GM21447 (cell line): ENCODE measurements around the gene PPP1R10.
"Not testable (repeated sequence)": the region's sequence is repeated elsewhere in the genome, so short reads cannot be mapped to it uniquely, and the experiment has no call there.

ENCODE experiments used
- ATAC-seq: cut with Tn5 transposase; IDR thresholded peaks from one replicate; pipeline ENCODE4 v1.9.1; 2021; ENCODE audit not compliant: unreplicated experiment

PPP1R10 gene

GRCh38 chr6:30616811-30617564, at the start of gene PPP1R10:
PPP1R10 (minus strand) TSS chr6:30617243; CDS start chr6:30609944, 7,299 bp downstream.
- peak; percentile 72 for ATAC-seq

GRCh38 chr6:30666300-30666699, 49.3 kb upstream of the PPP1R10 start:
- not testable (repeated sequence) for ATAC-seq

DNA sequence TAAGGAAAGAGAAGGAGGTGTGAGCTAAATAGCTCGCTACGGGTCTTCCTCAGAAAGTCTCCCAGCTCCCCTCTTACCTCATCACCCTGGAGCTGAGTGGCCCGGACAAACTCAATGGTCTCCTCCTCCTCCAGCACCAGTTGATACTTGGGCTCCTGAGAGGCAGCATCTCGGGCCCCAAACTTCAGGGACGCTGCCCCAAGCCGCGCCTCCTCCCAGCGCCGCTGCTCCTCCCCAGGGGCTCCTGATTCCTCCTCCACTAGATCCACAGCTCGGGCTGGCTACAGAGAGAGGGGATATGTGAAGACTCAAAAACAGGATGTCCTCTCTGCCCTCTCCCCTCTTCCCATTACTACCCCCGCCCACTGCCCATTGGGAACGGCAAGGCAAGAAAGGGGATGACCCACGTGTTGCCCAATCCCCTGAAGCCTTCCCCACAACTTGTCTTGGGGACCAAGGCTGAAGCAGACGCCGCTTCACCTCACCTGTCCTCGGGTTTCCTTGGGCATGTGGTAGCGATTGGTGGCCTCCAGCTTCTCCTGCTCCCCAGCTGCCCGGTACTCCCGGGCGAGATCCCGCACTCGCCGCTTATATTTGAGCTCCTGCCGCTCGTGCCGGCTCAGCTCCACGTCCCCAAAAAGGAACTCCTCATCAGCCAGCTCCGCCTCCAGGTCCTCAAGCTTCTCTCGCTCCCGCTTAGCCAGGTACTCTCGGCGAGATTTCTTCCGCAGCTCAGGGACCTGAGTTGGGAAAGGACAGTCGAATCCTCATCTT, 48.1 kb upstream of the PPP1R10 start:
- no peak for ATAC-seq

- not testable (repeated sequence) for ATAC-seq
Measured at GRCh38 chr6:30657922-30658321, 40.9 kb upstream of the PPP1R10 start.

GRCh38 chr6:30657454-30657853, 40.4 kb upstream of the PPP1R10 start:
- no peak for ATAC-seq

DNA sequence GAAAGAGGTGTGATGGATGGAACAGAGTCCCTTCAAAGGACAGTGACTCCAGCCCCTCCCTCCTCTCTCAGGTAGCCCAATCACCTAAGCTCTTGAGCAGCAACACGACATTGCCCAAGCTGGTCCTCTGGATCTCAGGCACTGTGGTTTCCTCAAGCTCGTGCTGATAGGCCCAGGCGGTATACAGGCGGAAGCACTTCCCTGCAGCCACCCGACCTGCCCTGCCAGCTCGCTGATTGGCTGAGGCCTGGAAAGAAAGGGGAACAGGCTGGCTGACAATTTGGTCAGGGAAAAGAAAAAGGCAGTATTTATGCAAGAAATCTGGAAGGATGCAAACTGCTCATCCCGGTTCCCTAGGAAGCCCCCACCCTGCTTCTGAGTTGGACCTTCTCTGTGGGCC, 39.5 kb upstream of the PPP1R10 start:
- no peak for ATAC-seq

- no peak for ATAC-seq
Measured at GRCh38 chr6:30655743-30656094, 38.7 kb upstream of the PPP1R10 start.

- no peak for ATAC-seq
Measured at GRCh38 chr6:30654798-30655742, 38.0 kb upstream of the PPP1R10 start.

DNA sequence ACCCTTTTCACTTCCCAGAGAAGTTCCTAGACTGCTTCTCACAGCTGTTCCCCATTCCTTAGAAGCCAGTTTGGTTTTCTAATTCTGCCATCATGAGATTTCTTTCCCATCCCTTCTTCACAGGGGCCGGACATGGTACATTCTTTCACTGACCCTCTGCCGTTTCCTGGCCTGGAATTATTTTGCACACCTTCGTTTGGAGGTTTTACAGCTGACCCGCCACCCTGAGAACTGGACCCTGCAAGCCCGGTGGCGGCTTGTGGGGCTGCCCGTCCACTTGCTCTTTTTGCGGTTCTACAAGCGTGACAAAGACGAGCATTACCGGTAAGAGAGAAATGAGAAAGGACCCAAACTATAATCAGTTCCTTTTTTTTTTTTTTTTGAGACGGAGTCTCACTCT, 34.1 kb upstream of the PPP1R10 start:
- no peak for ATAC-seq

GRCh38 chr6:30647242-30648116, 30.4 kb upstream of the PPP1R10 start:
- peak; percentile 58 for ATAC-seq

- peak; percentile 47 for ATAC-seq
Measured at GRCh38 chr6:30646450-30647241, 29.6 kb upstream of the PPP1R10 start, which contains the start of gene C6orf136. C6orf136 (plus strand) TSS chr6:30647133; CDS start chr6:30647232, 99 bp downstream.

- ATAC-seq = no peak
Measured at GRCh38 chr6:30645989-30646388, 28.9 kb upstream of the PPP1R10 start.

- no peak for ATAC-seq
Measured at GRCh38 chr6:30644769-30645168, 27.7 kb upstream of the PPP1R10 start.

- no peak for ATAC-seq
Measured at GRCh38 chr6:30643656-30644055, 26.6 kb upstream of the PPP1R10 start.

DNA sequence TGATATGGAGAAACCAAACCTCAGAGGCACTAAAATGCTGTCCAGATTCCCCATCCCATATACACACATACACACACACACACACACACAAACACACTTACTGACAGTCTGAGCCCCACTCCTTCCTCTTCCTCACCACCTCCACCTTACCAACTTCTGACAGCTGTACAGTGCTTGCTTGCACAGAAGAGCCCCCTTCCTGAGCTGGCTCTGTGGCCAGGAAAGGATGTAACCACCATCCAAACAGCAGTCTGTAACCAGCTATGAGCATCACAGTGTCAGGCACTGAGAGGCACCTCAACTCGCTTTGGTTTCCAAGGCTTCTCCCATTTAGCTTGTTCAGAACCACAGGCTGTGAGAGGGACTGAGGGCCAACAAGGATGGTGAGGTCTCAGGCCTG, 24.0 kb upstream of the PPP1R10 start:
- ATAC-seq = no peak

GRCh38 chr6:30640481-30640880, 23.4 kb upstream of the PPP1R10 start:
- ATAC-seq = no peak

DNA sequence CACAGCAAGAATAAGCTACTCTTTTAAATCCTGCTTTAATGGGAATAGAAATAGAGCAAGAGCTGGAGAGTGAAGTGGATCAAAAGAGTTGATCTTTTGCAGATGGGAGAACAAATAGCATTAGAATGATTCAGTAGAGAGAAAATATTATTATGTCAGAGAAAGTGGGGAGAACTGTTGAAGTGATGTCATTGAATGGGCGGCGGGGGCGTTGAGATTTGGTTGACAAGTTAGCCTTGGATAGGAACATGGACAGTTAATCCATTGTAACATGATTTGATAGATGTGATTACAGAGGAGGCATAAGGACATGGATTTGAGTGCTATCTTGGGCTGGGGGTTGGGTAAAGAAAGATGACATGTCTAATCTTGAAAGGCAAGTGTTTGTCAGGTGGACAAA, 18.8 kb upstream of the PPP1R10 start:
- ATAC-seq = no peak

DNA sequence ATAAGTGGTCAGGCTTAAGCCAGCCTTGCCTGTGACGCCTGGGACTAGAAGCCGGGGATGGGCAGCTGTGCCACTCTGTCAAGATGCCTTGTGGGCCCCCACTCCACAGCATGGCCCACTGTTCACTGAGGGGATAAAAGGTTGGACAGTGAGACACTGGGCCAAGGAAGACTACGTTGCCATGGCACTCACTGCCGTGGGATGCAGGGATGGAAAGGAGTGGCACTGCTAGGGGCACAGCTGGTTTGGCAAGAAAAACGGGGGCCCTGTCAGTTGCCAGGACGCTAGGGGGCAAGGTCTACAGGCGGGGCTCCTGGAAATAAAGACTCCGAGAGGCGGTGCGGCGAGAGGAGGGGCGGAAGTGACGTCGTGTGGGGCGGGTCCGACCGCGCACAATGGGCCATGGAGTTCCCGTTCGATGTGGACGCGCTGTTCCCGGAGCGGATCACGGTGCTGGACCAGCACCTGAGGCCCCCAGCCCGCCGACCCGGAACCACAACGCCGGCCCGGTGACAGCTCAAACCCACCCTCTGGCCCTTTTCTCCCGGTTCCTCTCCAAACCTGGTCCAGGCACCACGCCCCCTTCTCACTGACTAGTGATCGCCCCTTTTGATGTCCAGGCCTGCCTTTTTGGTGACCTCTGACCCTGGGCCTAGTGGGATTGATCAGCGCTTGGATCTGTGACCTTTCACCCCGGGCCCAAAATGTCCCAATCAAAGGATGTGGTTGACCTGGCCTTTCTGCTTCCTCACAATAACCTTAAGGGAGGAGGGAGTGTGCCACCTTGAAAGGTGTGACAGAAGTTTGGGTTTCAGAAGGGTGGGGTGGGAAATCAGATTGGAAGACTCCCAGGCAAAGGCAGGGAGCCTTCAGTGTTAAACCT, 9.7 kb upstream of the PPP1R10 start, which contains the start of gene ATAT1:
Gene ATAT1, plus strand, starts transcription at position 391 of the 883 bp plus-strand sequence.
- peak; percentile 90 for ATAC-seq
